Measurements from ENCODE around the gene KCNA4. TPM values are rescaled to one million over a fixed set of nuclear protein-coding genes. Genes with fewer than 3 reads are reported as not detected.
"Not testable (repeated sequence)": the region's sequence is repeated elsewhere in the genome, so short reads cannot be mapped to it uniquely, and the experiment has no call there.

KCNA4 gene
- total RNA-seq, 4 donors from 2014 or later: not detected

- H3K9me3 ChIP-seq: no peaks in the 10 kb centered on the region
- H3K27me3 ChIP-seq: no peaks in the 10 kb centered on the region
- TF ChIP-seq CTCF (IDR thresholded peaks at IDR 0.05) (no peak), POLR2A (IDR thresholded peaks at IDR 0.05) (no peak)
- DNase-seq: no peak
- H3K27ac ChIP-seq: no peak overlapping the region
- intact Hi-C loops (cut with DNase I): no loop called here
- H3K36me3 ChIP-seq: no peaks in the 10 kb centered on the region
- no peaks in the 10 kb centered on the region for H3K4me1 ChIP-seq
- 64 to 74% methylated on average over 1 of the region's 1 CpG for WGBS, 2 donors
- H3K4me3 ChIP-seq: no peak overlapping the region
Observed at GRCh38 chr11:29996016-29996415, 20.8 kb downstream of the KCNA4 start.

- 61 to 79% methylated on average over 1 of the region's 1 CpG for WGBS, 2 donors
- H3K27ac ChIP-seq: no peak overlapping the region
- intact Hi-C loops (cut with DNase I): no loop called here
- H3K36me3 ChIP-seq: no peaks in the 10 kb centered on the region
- no peaks in the 10 kb centered on the region for H3K27me3 ChIP-seq
- no peak overlapping the region for H3K4me3 ChIP-seq
- H3K4me1 ChIP-seq: no peaks in the 10 kb centered on the region
- no peak for DNase-seq
- H3K9me3 ChIP-seq: no peaks in the 10 kb centered on the region
- no peak for TF ChIP-seq POLR2A (IDR thresholded peaks at IDR 0.05)
- no peak for TF ChIP-seq CTCF (IDR thresholded peaks at IDR 0.05)
Observed at GRCh38 chr11:29989174-29989970, 27.5 kb downstream of the KCNA4 start.

- no peaks in the 10 kb centered on the region for H3K36me3 ChIP-seq
- WGBS, 2 donors: 68 to 90% methylated on average over 1 of the region's 1 CpG
- H3K27ac ChIP-seq: no peak overlapping the region
- H3K4me1 ChIP-seq: no peaks in the 10 kb centered on the region
- no peak overlapping the region for H3K4me3 ChIP-seq
- TF ChIP-seq POLR2A (IDR thresholded peaks at IDR 0.05) (no peak), CTCF (IDR thresholded peaks at IDR 0.05) (no peak)
- no peaks in the 10 kb centered on the region for H3K27me3 ChIP-seq
- no peak for DNase-seq
- no peaks in the 10 kb centered on the region for H3K9me3 ChIP-seq
- intact Hi-C loops (cut with DNase I): no loop called here
Observed at GRCh38 chr11:29985248-29985647, 31.6 kb downstream of the KCNA4 start.

- Histone ChIP-seq H3K4me1 (no peaks in the 10 kb centered on the region), H3K27me3 (no peaks in the 10 kb centered on the region), H3K36me3 (no peaks in the 10 kb centered on the region), H3K27ac (no peak overlapping the region), H3K4me3 (no peak overlapping the region), H3K9me3 (no peaks in the 10 kb centered on the region)
- WGBS, 2 donors: 78 to 92% methylated on average over 4 of the region's 4 CpGs
- no peak for TF ChIP-seq POLR2A (IDR thresholded peaks at IDR 0.05)
- DNase-seq: no peak
- intact Hi-C loops (cut with DNase I): no loop called here
Observed at GRCh38 chr11:29984544-29984943, 32.3 kb downstream of the KCNA4 start.

DNA sequence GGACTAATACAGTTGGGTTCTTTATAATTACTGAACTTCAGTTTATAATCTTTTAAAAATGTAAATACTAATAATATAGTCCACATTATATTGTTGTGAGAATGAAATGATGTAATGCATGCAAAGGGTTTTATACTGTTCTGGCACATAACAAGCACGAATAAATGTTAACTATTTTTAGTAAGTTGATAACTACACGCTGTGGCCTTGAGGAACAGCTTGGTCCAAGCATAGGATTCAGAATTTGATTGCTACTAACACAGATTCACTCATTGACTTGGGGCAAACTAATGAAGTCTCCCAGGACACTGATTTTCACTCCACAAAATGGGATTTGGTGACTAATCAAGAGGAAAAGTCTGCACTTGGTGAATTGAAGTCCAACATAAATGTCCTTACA lies 38.3 kb downstream of the KCNA4 start:
- Histone ChIP-seq H3K4me3 (no peak overlapping the region), H3K9me3 (no peaks in the 10 kb centered on the region), H3K36me3 (no peaks in the 10 kb centered on the region), H3K27ac (no peak overlapping the region), H3K27me3 (no peaks in the 10 kb centered on the region), H3K4me1 (no peaks in the 10 kb centered on the region)
- DNase-seq: no peak
- no peak for TF ChIP-seq CTCF (IDR thresholded peaks at IDR 0.05)
- TF ChIP-seq POLR2A (IDR thresholded peaks at IDR 0.05): no peak
- WGBS, 2 donors: 44 to 45% methylated on average over 2 of the region's 2 CpGs
- intact Hi-C loops (cut with DNase I): no loop called here

- H3K4me3 ChIP-seq; H3K27ac ChIP-seq; H3K4me1 ChIP-seq; intact Hi-C loops (cut with DNase I); H3K9me3 ChIP-seq; DNase-seq; H3K27me3 ChIP-seq; H3K36me3 ChIP-seq: not testable (repeated sequence)
- WGBS, 2 donors: 84 to 87% methylated on average over 7 to 10 of the region's 10 CpGs
Observed at GRCh38 chr11:29975580-29975979, 41.2 kb downstream of the KCNA4 start.
